Left lung (tissue), 10 donors: ENCODE results near the gene LRIT2. TPM values are rescaled to one million over a fixed set of nuclear protein-coding genes. Genes with fewer than 3 reads are reported as not detected.
"Not testable (repeated sequence)": the region's sequence is repeated elsewhere in the genome, so short reads cannot be mapped to it uniquely, and the experiment has no call there.

Experiments used
- ATAC-seq: fragments of 200-7000 bp; cut with Tn5 transposase; one replicate; pipeline ENCODE4 v1.9.1; 2020; ENCODE audit warnings: moderate library complexity
- DNase-seq, 4 donors: peaks; one replicate each; pipeline ENCODE4 v3.0.0-alpha.2; 2013 to 2020
- H3K27ac ChIP-seq, 2 donors: fragments of 200-600 bp; sonication (generic) in 1 of 2; one replicate each; pipeline versions ENCODE4 v1.5.0 to v1.8.0; 2020 to 2021
- H3K27me3 ChIP-seq, 2 donors: fragments of 200-600 bp; sonication (generic) in 1 of 2; one replicate each; pipeline versions ENCODE4 v1.5.0 to v1.8.0; 2020 to 2021
- H3K36me3 ChIP-seq, 2 donors: fragments of 200-600 bp; sonication (generic) in 1 of 2; one replicate each; pipeline versions ENCODE4 v1.5.0 to v1.8.0; 2020 to 2021
- H3K4me1 ChIP-seq, 2 donors: fragments of 200-600 bp; one replicate each; pipeline ENCODE4 v1.8.0; 2021
- H3K4me3 ChIP-seq, 2 donors: fragments of 200-600 bp; sonication (generic) in 1 of 2; one replicate each; pipeline versions ENCODE4 v1.5.0 to v1.8.0; 2020 to 2021; ENCODE audit warnings: mild to moderate bottlenecking in 1 of 2
- H3K9me3 ChIP-seq, 2 donors: fragments of 200-600 bp; sonication (generic) in 1 of 2; one replicate each; pipeline versions ENCODE4 v1.5.0 to v1.8.0; 2020 to 2021
- CTCF ChIP-seq, 2 donors: fragments of 200-600 bp; sonication (generic) in 1 of 2; IDR thresholded peaks; one replicate each; pipeline versions ENCODE4 v1.5.0 to v1.8.0; 2021; ENCODE audit warnings: antibody characterized with exemption in 2 of 2
- intact Hi-C, 2 donors: fragments of 100-400 bp; cut with DNase I; formaldehyde crosslinking; loops; one replicate each; pipeline versions ENCODE4 v1.11.2 to v1.14.2; 2022
- polyA plus RNA-seq, 6 donors: library from polyadenylated mRNA; unstranded; fragments of 120-200 nt; gene quantifications; one replicate each; pipeline ENCODE4 v1.2.1, GENCODE V29; 2013; ENCODE audit not compliant: insufficient read length in 6 of 6
- total RNA-seq, 2 donors: library from RNA; stranded (reverse); fragmentation: NEBNext Ultra II Directional; extraction: Animal tissue kit (Norgen Biotek cat#: 25700); gene quantifications; one replicate each; pipeline ENCODE4 v1.2.1, GENCODE V29; 2021
- donor health status: DM: no; HTN: yes; CAD: no.
- donor health status: DM: no; HTN: no; CAD: no.

Gene LRIT2
- total and polyA plus RNA-seq, 8 donors, result not detected

GRCh38 chr10:84185526-84186175 lies 39.7 kb downstream of the LRIT2 start:
- peaks cover 0 to 20% of the 10 kb centered on the region in 2 donors for H3K27me3 ChIP-seq
- H3K9me3 ChIP-seq, result no peaks in the 10 kb centered on the region
- H3K27ac ChIP-seq, result no peak overlapping the region
- H3K36me3 ChIP-seq, result no peaks in the 10 kb centered on the region
- no peak for DNase-seq
- no peak for TF ChIP-seq CTCF (IDR thresholded peaks at IDR 0.05)
- H3K4me1 ChIP-seq, result no peaks in the 10 kb centered on the region
- intact Hi-C loops, result no loop called here
- ATAC-seq, result peak; percentile 25
- H3K4me3 ChIP-seq, result no peak overlapping the region

- no peaks in the 10 kb centered on the region for H3K9me3 ChIP-seq
- intact Hi-C loops, result no loop called here
- no peaks in the 10 kb centered on the region for H3K36me3 ChIP-seq
- peaks cover 0 to 14% of the 10 kb centered on the region in 2 donors for H3K27me3 ChIP-seq
- H3K4me3 ChIP-seq, result no peak overlapping the region
- no peaks in the 10 kb centered on the region for H3K4me1 ChIP-seq
- no peak overlapping the region for H3K27ac ChIP-seq
- ATAC-seq (no peak), DNase-seq (no peak)
- TF ChIP-seq CTCF (IDR thresholded peaks at IDR 0.05), result no peak
These were observed 40.8 kb downstream of the LRIT2 start for GRCh38 chr10:84184517-84184916.

- no peaks in the 10 kb centered on the region for H3K9me3 ChIP-seq
- H3K27ac ChIP-seq, result no peak overlapping the region
- TF ChIP-seq CTCF (IDR thresholded peaks at IDR 0.05), result no peak
- no peaks in the 10 kb centered on the region for H3K4me1 ChIP-seq
- peaks cover 0 to 14% of the 10 kb centered on the region in 2 donors for H3K27me3 ChIP-seq
- ATAC-seq, result no peak
- no peaks in the 10 kb centered on the region for H3K36me3 ChIP-seq
- H3K4me3 ChIP-seq, result no peak overlapping the region
- no peak for DNase-seq
- intact Hi-C loops, result no loop called here
These were observed 43.7 kb downstream of the LRIT2 start for GRCh38 chr10:84181631-84182030.

- intact Hi-C loops, DNase-seq, H3K27me3 ChIP-seq, H3K9me3 ChIP-seq, H3K36me3 ChIP-seq, H3K4me1 ChIP-seq, H3K4me3 ChIP-seq, ATAC-seq, H3K27ac ChIP-seq: not testable (repeated sequence)
These were observed 45.0 kb downstream of the LRIT2 start for GRCh38 chr10:84180386-84180785.

- intact Hi-C loops, result no loop called here
- H3K36me3 ChIP-seq, result no peaks in the 10 kb centered on the region
- H3K27ac ChIP-seq, result no peak overlapping the region
- DNase-seq, result no peak
- no peak overlapping the region for H3K4me3 ChIP-seq
- no peaks in the 10 kb centered on the region for H3K9me3 ChIP-seq
- no peaks in the 10 kb centered on the region for H3K27me3 ChIP-seq
- TF ChIP-seq CTCF (IDR thresholded peaks at IDR 0.05), result no peak
- no peaks in the 10 kb centered on the region for H3K4me1 ChIP-seq
- ATAC-seq, result peak; percentile 58
These were observed 46.2 kb downstream of the LRIT2 start for GRCh38 chr10:84179059-84179710.
